K562 (cell line): ENCODE results near the gene LATS1. TPM values are rescaled to one million over a fixed set of nuclear protein-coding genes. Genes with fewer than 3 reads are reported as not detected.

Source experiments
- CREB3 ChIP-seq: fragments of 450-650 bp; conservative IDR thresholded peaks from 2 replicates; pipeline ENCODE4 v1.6.1; 2016; ENCODE audit warnings: missing genetic modification characterization, low read depth, mild to moderate bottlenecking, missing compliant biosample characterization, moderate library complexity
- FOXM1 ChIP-seq, 2 experiments: fragments of 450-650 bp in 1 of 2; sonication (generic) in 1 of 2; formaldehyde crosslinking in 1 of 2; IDR thresholded peaks; 2 replicates each; pipeline versions ENCODE4 v1.6.1 to v1.9.0; 2017 to 2022; ENCODE audit warnings: low read depth in 2 of 2, mild to moderate bottlenecking in 2 of 2, missing genetic modification reagents in 1 of 2, moderate library complexity in 1 of 2
- HDGF ChIP-seq: fragments of 450-650 bp; IDR thresholded peaks from 2 replicates; pipeline ENCODE4 v1.6.1; 2016
- KDM4B ChIP-seq, 2 experiments: fragments of 450-650 bp in 1 of 2; sonication (generic) in 1 of 2; IDR thresholded peaks; 2 replicates each; pipeline ENCODE4 v1.6.1; 2016 to 2017; ENCODE audit warnings: borderline replicate concordance in 2 of 2, antibody characterized with exemption in 1 of 2, low read depth in 1 of 2, mild to moderate bottlenecking in 1 of 2
- MCM2 ChIP-seq: fragments of 450-650 bp; IDR thresholded peaks from 2 replicates; pipeline ENCODE4 v1.6.1; 2017; ENCODE audit warnings: low read depth, mild to moderate bottlenecking
- MITF ChIP-seq: IDR thresholded peaks from 2 replicates; pipeline ENCODE4 v1.6.1; 2014; ENCODE audit warnings: antibody characterized with exemption
- SMARCA5 ChIP-seq: fragments of 450-650 bp; IDR thresholded peaks from 2 replicates; pipeline ENCODE4 v1.6.1; 2016
- ZBTB12 ChIP-seq: fragments of 250-450 bp; sonication (Bioruptor Pico); IDR thresholded peaks from 2 replicates; pipeline ENCODE4 v1.4.0; 2020
- ZFPM2 ChIP-seq: fragments of 250-450 bp; sonication (Bioruptor Pico); IDR thresholded peaks from 2 replicates; pipeline ENCODE4 v1.5.1; 2022; ENCODE audit warnings: mild to moderate bottlenecking
- ZNF263 ChIP-seq: sonication (generic); formaldehyde crosslinking; IDR thresholded peaks from 2 replicates; pipeline ENCODE4 v1.8.0; 2022; ENCODE audit warnings: mild to moderate bottlenecking, missing genetic modification reagents, borderline replicate concordance
- ZNF407 ChIP-seq: fragments of 450-650 bp; IDR thresholded peaks from 2 replicates; pipeline ENCODE4 v1.6.1; 2016; ENCODE audit warnings: low read depth
- ZNF444 ChIP-seq: fragments of 250-450 bp; sonication (Bioruptor Pico); IDR thresholded peaks from 2 replicates; pipeline ENCODE4 v1.4.0; 2020; ENCODE audit warnings: mild to moderate bottlenecking, moderate library complexity
- ZSCAN32 ChIP-seq: fragments of 450-650 bp; formaldehyde crosslinking; IDR thresholded peaks from 2 replicates; pipeline ENCODE4 v1.4.0; 2020; ENCODE audit warnings: mild to moderate bottlenecking, moderate library complexity
- polyA plus RNA-seq, 8 experiments: library from polyadenylated mRNA; depleted of rRNA in 4 of 8; stranded (reverse) in 5 of 8; unstranded in 3 of 8; fragments of >200 nt; fragmentation: Nextera tagmentation in 2 of 8; fragmentation: Illumina TruSeq in 1 of 8; extraction: Ambion mirVana in 2 of 8; extraction: Trizol in 1 of 8; gene quantifications; 2 replicates each; pipeline versions ENCODE4 v1.2.1 to v1.2.3, GENCODE V29; 2011 to 2014; ENCODE audit warnings: inconsistent platforms in 1 of 8, missing spikeins in 1 of 8
- total RNA-seq, 7 experiments: library from RNA; depleted of rRNA in 6 of 7; stranded (reverse); fragments of >200 nt in 6 of 7; fragmentation: Illumina TruSeq in 2 of 7; extraction: Trizol in 2 of 7; gene quantifications; 2 replicates each; pipeline versions ENCODE4 v1.2.1 to v1.2.3, GENCODE V29; 2011 to 2021; ENCODE audit warnings: low replicate concordance in 1 of 7
- TF ChIP-seq, protein P1 (sequence below): fragments of 250-450 bp; sonication (Bioruptor Pico); IDR thresholded peaks from 2 replicates; pipeline ENCODE4 v1.6.1; 2021; ENCODE audit warnings: mild to moderate bottlenecking

Gene LATS1
- total and polyA plus RNA-seq, 9 of the 15 experiments (the other 6 are each of a cell fraction or from before 2014, with no cell fraction given) = 5.0 to 36.3 (median 18.4) TPM

DNA sequence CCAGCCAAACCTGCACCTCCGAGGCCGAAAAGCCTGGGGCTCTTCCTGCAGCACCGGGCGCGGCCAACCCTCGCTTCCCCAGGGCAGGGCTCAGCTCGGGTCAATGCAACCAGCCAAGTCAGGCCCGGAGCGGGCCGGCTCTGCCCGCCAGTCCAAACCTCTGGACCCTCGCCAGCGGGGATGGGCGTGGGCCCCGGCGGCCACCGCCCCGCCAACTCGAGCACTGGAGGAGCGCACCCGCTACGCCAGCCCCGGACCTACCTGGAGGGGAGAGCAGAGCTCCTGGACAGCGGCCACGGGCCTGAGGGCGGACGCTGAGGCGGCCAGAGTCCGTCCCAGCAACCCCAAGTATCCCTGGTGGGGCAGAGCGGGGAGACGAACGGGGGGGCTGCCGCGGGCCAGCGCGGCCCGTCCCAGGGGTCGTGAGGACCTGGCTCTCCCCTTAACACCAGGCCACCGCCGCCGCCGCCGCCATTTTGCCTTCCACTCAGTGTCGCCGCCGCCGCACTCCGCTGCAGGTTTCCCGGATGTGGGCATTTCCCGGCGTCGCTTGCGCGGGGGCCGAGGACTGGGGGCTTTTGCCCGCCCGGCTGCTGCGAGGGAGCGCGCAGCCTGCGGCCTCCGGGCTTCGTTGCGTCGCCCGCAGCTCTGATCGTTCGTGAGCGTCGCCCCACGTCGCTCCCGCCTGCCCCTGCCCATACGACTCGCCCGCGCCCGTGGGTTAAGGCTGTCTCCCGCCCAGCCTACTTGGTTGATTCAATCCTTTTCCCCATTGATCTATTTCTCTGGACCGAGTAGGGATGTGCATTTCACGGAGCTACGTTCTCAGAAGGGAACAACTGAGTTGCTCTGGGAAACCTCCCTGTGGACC lies at the start of gene LATS1 (continued):
- TF ChIP-seq MITF = 0 out of 2 replicates have a peak, but pooled peaks have one; percentile 16
- TF ChIP-seq ZSCAN32 (CRISPR knock-in tag) = no peak
- TF ChIP-seq ZBTB12 (CRISPR knock-in tag) = no peak; the same call in 1 of the 2 replicates
- TF ChIP-seq KDM4B (IDR thresholded peaks at IDR 0.05; ENCODE audit: borderline replicate concordance in 2 of 2, low read depth in 1 of 2) = peak in 1 of 2 experiments; percentile 90; a peak in 1 of 4 replicates
- TF ChIP-seq FOXM1 (IDR thresholded peaks at IDR 0.05; ENCODE audit: low read depth) = no peak
- TF ChIP-seq FOXM1 (CRISPR knock-in tag; IDR thresholded peaks at IDR 0.05; ENCODE audit: low read depth) = peak; percentile 91
- no peak for TF ChIP-seq ZNF444
- no peak for TF ChIP-seq SMARCA5
- no peak for TF ChIP-seq HDGF
- TF ChIP-seq CREB3 (tag) = no peak
- TF ChIP-seq, protein P1, sequence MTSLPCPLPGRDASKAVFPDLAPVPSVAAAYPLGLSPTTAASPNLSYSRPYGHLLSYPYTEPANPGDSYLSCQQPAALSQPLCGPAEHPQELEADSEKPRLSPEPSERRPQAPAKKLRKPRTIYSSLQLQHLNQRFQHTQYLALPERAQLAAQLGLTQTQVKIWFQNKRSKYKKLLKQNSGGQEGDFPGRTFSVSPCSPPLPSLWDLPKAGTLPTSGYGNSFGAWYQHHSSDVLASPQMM = no peak
- no peak for TF ChIP-seq MCM2
- TF ChIP-seq ZNF263 = peak; percentile 11; the same call in 1 of the 2 replicates
- no peak; the same call in 1 of the 2 replicates for TF ChIP-seq ZFPM2
- no peak for TF ChIP-seq ZNF407
